Suprapubic skin (tissue), 4 donors: ENCODE measurements around the gene ADCY9. TPM values are rescaled to one million over a fixed set of nuclear protein-coding genes. Genes with fewer than 3 reads are reported as not detected.

Experiments used
- DNase-seq, 2 donors: peaks; one replicate each; pipeline ENCODE4 v3.0.0-alpha.2; 2019; ENCODE audit warnings: low spot score in 2 of 2
- H3K27ac ChIP-seq: fragments of 200-600 bp; sonication (generic); one replicate; pipeline ENCODE4 v1.5.1; 2019
- H3K27me3 ChIP-seq: fragments of 200-600 bp; sonication (generic); one replicate; pipeline ENCODE4 v1.5.1; 2019
- H3K36me3 ChIP-seq: fragments of 200-600 bp; sonication (generic); one replicate; pipeline ENCODE4 v1.5.1; 2019
- H3K4me1 ChIP-seq: fragments of 200-600 bp; sonication (generic); one replicate; pipeline ENCODE4 v1.5.1; 2019
- H3K4me3 ChIP-seq: fragments of 200-600 bp; sonication (generic); one replicate; pipeline ENCODE4 v1.5.1; 2019; ENCODE audit warnings: mild to moderate bottlenecking
- H3K9me3 ChIP-seq: fragments of 200-600 bp; sonication (generic); one replicate; pipeline ENCODE4 v1.5.1; 2019
- EP300 ChIP-seq: sonication (generic); formaldehyde crosslinking; IDR thresholded peaks from one replicate; pipeline ENCODE4 v1.6.1; 2017; ENCODE audit warnings: antibody characterized with exemption
- POLR2A ChIP-seq, 2 donors: fragments of 450-650 bp; IDR thresholded peaks; one replicate each; pipeline ENCODE4 v1.6.1; 2017; ENCODE audit warnings: antibody characterized with exemption in 2 of 2, mild to moderate bottlenecking in 2 of 2, moderate library complexity in 2 of 2
- POLR2AphosphoS5 ChIP-seq, 3 donors: sonication (generic); formaldehyde crosslinking; IDR thresholded peaks; one replicate each; pipeline ENCODE4 v1.6.1; 2017; ENCODE audit warnings: antibody characterized with exemption in 3 of 3
- WGBS: methylation state at CpG from one replicate; pipeline ENCODE4 v1.1.5; 2018; 5-methylcytosine and 5-hydroxymethylcytosine counted together
- total RNA-seq, 4 donors: library from RNA; depleted of rRNA; stranded (reverse); fragments of >200 nt; gene quantifications; one replicate each; pipeline ENCODE4 v1.1.0, GENCODE V29; 2016
- TF ChIP-seq, protein P1 (sequence below), 2 donors: fragments of 200-600 bp in 1 of 2; fragments of 450-650 bp in 1 of 2; sonication (generic) in 1 of 2; IDR thresholded peaks; one replicate each; pipeline ENCODE4 v1.5.1; 2016 to 2019; ENCODE audit warnings: antibody characterized with exemption in 2 of 2, mild to moderate bottlenecking in 1 of 2, moderate library complexity in 1 of 2

ADCY9 gene
- total RNA-seq, 4 donors from 2014 or later = 21.5 to 27.2 (median 26.4) TPM

DNA sequence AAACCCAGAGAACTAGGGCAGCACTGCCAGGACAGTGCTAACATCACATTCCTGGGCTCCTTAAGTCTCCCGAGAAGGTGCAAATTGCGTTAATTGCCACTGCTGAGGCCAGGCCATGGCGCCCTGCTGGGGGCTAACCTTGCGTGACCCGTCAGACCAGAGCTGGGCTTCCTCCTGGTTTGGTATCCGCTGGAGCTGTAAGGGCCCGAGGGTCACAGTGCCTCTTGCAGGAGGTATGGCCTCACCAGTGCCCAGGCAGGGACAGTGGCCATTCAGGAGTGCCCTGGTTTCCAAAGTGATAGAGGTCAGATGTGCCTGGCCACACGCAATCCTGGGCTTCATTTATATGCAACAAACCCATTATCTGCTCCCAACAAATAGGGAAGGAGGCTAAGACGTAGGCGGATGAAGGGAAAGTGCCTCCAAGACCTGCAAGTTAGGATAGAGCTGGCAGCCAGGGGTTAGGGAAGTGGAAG, 17.7 kb upstream of the ADCY9 start:
- Histone ChIP-seq H3K27ac (no peak overlapping the region), H3K9me3 (no peaks in the 10 kb centered on the region), H3K4me1 (no peaks in the 10 kb centered on the region), H3K27me3 (no peaks in the 10 kb centered on the region), H3K36me3 (no peaks in the 10 kb centered on the region), H3K4me3 (no peak overlapping the region)
- no peak for DNase-seq
- WGBS = 91% methylated on average over 4 of the region's 10 CpGs
- no peak for TF ChIP-seq POLR2A (IDR thresholded peaks at IDR 0.05)
- no peak for TF ChIP-seq EP300
- TF ChIP-seq, protein P1, sequence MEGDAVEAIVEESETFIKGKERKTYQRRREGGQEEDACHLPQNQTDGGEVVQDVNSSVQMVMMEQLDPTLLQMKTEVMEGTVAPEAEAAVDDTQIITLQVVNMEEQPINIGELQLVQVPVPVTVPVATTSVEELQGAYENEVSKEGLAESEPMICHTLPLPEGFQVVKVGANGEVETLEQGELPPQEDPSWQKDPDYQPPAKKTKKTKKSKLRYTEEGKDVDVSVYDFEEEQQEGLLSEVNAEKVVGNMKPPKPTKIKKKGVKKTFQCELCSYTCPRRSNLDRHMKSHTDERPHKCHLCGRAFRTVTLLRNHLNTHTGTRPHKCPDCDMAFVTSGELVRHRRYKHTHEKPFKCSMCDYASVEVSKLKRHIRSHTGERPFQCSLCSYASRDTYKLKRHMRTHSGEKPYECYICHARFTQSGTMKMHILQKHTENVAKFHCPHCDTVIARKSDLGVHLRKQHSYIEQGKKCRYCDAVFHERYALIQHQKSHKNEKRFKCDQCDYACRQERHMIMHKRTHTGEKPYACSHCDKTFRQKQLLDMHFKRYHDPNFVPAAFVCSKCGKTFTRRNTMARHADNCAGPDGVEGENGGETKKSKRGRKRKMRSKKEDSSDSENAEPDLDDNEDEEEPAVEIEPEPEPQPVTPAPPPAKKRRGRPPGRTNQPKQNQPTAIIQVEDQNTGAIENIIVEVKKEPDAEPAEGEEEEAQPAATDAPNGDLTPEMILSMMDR (IDR thresholded peaks at IDR 0.05) = no peak
- TF ChIP-seq POLR2AphosphoS5 (IDR thresholded peaks at IDR 0.05) = no peak

DNA sequence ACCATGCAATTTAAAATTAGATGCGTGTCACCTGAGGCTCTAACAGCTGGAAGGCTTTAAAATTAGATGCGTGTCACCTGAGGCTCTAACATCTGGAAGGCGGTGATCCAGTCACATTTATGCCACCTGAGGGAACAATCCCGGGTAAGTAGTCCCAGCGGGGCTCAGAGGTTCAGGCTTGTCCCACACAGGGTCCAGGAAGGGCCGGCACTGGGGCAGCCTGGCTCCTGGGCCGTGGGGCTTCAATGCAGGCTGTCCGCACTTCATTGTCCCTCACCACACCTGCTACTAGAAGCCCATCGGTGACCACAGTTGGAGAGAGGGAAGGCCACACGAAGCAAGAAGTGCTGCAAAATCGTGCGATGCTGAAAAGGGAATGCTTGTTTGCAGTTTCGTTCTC, 15.4 kb upstream of the ADCY9 start:
- Histone ChIP-seq H3K27ac (no peak overlapping the region), H3K9me3 (no peaks in the 10 kb centered on the region), H3K27me3 (no peaks in the 10 kb centered on the region), H3K4me3 (no peak overlapping the region), H3K36me3 (no peaks in the 10 kb centered on the region), H3K4me1 (no peaks in the 10 kb centered on the region)
- DNase-seq = no peak
- 76% methylated on average over 10 of the region's 13 CpGs for WGBS
- no peak for TF ChIP-seq POLR2AphosphoS5 (IDR thresholded peaks at IDR 0.05)

DNA sequence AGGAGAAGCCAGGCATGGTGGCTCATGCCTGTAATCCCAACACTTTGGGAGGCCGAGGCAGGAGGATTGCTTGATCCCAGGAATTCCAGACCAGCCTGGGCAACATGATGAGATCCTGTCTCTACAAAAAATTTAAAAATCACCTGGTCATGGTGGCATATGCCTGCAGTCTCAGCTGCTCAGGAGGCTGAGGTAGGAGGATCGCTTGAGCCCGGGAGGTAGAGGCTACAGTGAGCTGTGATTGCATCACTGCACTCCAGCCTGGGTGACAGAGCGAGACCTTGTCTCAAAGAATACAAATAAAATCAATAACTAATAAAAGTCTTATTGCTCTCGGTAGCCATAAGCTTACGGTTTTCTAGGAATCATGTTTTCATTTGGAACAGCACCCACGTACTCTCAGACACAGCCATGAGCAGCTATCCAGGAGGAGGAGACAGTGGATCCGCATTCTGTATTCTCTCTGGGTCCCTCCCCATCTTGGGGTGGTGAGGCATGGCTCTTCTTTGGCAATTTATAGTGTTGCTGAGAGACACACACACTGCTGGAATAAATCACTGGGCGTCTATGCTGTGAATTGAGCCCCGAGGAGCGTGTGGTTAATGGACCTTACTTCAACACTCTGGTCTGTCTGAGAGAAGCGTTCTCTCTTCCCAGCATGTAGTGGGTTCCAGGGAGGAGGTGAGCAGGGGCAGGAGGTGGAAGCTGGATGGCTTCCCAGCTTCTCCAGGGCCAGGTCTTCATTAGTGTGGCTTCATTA, 8.5 kb upstream of the ADCY9 start:
- H3K4me1 ChIP-seq = no peaks in the 10 kb centered on the region
- no peaks in the 10 kb centered on the region for H3K27me3 ChIP-seq
- no peak overlapping the region for H3K4me3 ChIP-seq
- no peaks in the 10 kb centered on the region for H3K36me3 ChIP-seq
- no peak overlapping the region for H3K27ac ChIP-seq
- no peak for TF ChIP-seq POLR2AphosphoS5 (IDR thresholded peaks at IDR 0.05)
- TF ChIP-seq EP300 = no peak
- TF ChIP-seq, protein P1 (IDR thresholded peaks at IDR 0.05) = no peak
- no peak for TF ChIP-seq POLR2A (IDR thresholded peaks at IDR 0.05)
- 78% methylated on average over 12 of the region's 12 CpGs for WGBS
- no peaks in the 10 kb centered on the region for H3K9me3 ChIP-seq
- DNase-seq = no peak

DNA sequence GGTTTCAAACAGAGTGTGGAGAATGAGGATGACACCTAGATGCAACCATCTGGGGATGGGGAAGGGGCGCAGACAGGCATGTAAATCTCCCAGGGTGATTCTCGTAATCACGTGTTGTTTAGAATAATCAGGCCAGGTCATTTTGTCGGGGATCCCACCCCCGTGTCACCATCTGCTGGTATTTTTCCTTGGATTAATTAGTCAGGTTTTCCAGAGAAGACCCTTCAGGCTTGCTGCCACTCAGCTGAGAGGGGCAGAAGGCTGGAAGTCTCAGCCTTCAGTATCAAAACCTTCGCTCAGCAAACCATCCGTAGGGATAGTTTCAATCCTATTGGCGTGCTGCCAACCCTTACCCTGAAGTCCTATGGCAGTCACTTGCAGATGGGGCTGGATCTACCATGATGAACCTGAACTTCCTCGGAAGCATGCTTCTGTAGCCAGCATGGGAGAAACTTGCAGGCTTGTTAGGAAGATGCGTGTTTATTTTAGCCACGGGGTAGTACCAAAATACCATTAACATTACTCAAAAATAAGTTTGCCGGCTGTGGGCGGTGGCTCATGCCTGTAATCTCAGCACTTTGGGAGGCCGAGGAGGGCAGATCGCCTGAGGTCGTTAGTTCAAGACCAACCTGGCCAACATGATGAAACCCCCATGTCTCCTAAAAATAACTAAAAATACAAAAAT, 7.5 kb upstream of the ADCY9 start:
- DNase-seq = no peak
- Histone ChIP-seq H3K36me3 (no peaks in the 10 kb centered on the region), H3K4me3 (no peak overlapping the region), H3K27me3 (no peaks in the 10 kb centered on the region), H3K27ac (no peak overlapping the region), H3K4me1 (no peaks in the 10 kb centered on the region), H3K9me3 (no peaks in the 10 kb centered on the region)
- 53% methylated on average over 16 of the region's 16 CpGs for WGBS
- no peak for TF ChIP-seq POLR2A (IDR thresholded peaks at IDR 0.05)
- TF ChIP-seq, protein P1 (IDR thresholded peaks at IDR 0.05) = no peak
- no peak for TF ChIP-seq POLR2AphosphoS5 (IDR thresholded peaks at IDR 0.05)
- TF ChIP-seq EP300 = no peak

DNA sequence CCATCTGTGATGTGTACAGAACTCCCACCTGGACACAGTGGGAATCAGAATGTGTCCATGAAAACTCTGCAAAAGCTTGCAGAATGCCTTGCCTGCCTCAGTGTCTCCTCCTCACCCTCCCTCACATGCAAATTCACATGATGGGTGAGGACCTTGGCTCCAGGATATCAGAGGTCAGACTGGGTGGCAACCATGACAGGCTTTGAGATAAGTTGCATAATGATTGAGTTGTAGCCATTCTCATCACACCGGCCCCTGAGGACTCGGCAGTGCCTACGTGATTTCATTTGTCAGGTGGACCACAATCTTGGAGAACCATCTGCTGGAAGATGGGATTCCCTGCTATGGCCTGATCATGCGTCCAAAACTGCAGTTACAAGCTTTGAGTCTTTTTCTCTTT, 3.9 kb upstream of the ADCY9 start:
- Histone ChIP-seq H3K9me3 (no peaks in the 10 kb centered on the region), H3K27ac (no peak overlapping the region), H3K27me3 (no peaks in the 10 kb centered on the region), H3K36me3 (no peaks in the 10 kb centered on the region), H3K4me1 (peaks cover 9% of the 10 kb centered on the region), H3K4me3 (no peak overlapping the region)
- DNase-seq = no peak
- TF ChIP-seq EP300 = no peak
- TF ChIP-seq POLR2A (IDR thresholded peaks at IDR 0.05) = no peak
- TF ChIP-seq POLR2AphosphoS5 (IDR thresholded peaks at IDR 0.05) = no peak
- TF ChIP-seq, protein P1 (IDR thresholded peaks at IDR 0.05) = no peak
- WGBS = 89% methylated on average over 4 of the region's 4 CpGs
